IPS-18c (cell line): Measurements from ENCODE around the gene GNPTG.

Source experiments
- H3K4me3 ChIP-seq: 2 replicates; pipeline ENCODE4 v1.7.0; 2013; ENCODE audit warnings: low read depth, mild to moderate bottlenecking, low read length, moderate library complexity; ENCODE audit not compliant: insufficient read depth
- H3K9me3 ChIP-seq: one replicate; pipeline ENCODE4 v1.6.1; 2013; ENCODE audit warnings: mild to moderate bottlenecking, low read length, moderate library complexity; ENCODE audit not compliant: control insufficient read depth, insufficient read depth

GNPTG gene

GRCh38 chr16:1351582-1352362 is at the start of gene GNPTG, which contains the start of gene TSR3:
TSS of gene GNPTG (plus strand) at chr16:1351931. CDS start at chr16:1351966, 35 bp downstream.
TSS of gene TSR3 (minus strand) at chr16:1351878. CDS start at chr16:1351804, 74 bp downstream.
- H3K9me3 ChIP-seq = no peaks in the 10 kb centered on the region
- peak within 1 kb of the TSS; percentile 95 for H3K4me3 ChIP-seq

- H3K9me3 ChIP-seq = no peaks in the 10 kb centered on the region
These were observed 45.9 kb upstream of the GNPTG start for GRCh38 chr16:1305823-1306222.

GRCh38 chr16:1306334-1306733 is 45.4 kb upstream of the GNPTG start:
- Histone ChIP-seq H3K4me3 (no peak overlapping the region), H3K9me3 (no peaks in the 10 kb centered on the region)

More at GRCh38 chr16:1305823-1306222, 45.9 kb upstream of the GNPTG start:
- no peak overlapping the region for H3K4me3 ChIP-seq

DNA sequence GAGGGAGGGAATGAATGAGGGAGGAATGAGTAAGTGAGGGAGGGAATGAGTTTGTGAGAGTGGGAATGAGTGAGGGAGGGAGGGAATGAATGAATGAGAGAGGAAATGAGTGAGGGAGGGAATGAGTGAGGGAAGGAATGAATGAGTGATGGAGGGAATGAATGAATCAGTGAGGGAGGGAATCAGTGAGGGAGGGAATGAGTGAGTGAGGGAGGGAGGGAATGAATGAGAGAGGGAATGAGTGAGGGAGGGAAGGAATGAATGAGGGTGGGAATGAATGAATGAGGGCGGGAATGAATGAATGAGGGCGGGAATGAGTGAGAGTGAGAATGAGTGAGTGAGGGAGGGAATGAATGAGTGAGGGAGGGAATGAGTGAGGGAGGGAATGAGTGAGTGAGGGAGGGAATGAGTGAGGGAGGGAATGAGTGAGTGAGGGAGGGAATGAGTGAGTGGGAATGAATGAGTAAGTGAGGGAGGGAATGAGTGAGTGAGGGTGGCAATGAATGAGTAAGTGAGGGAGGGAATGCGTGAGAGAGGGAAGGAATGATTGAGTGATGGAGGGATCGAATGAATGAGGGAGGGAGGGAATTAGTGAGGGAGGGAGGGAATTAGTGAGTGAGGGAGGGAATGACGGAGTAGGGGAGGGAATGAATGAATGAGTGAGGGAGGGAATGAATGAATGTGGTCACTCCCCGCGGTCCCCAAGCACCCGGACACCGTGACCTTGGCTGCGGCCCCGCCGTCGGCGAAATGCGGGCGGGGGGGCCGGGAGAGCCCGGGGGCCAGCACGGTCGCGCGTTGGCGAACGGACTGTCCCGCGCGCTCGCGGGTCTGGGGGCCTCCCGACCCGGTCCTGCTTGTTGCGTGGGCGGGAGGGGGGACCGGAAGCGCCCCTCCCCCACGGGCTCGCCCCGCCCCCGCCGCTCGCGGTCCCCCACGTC is 43.4 kb upstream of the GNPTG start:
- peak overlapping the region; percentile 57 for H3K4me3 ChIP-seq
- no peaks in the 10 kb centered on the region for H3K9me3 ChIP-seq

DNA sequence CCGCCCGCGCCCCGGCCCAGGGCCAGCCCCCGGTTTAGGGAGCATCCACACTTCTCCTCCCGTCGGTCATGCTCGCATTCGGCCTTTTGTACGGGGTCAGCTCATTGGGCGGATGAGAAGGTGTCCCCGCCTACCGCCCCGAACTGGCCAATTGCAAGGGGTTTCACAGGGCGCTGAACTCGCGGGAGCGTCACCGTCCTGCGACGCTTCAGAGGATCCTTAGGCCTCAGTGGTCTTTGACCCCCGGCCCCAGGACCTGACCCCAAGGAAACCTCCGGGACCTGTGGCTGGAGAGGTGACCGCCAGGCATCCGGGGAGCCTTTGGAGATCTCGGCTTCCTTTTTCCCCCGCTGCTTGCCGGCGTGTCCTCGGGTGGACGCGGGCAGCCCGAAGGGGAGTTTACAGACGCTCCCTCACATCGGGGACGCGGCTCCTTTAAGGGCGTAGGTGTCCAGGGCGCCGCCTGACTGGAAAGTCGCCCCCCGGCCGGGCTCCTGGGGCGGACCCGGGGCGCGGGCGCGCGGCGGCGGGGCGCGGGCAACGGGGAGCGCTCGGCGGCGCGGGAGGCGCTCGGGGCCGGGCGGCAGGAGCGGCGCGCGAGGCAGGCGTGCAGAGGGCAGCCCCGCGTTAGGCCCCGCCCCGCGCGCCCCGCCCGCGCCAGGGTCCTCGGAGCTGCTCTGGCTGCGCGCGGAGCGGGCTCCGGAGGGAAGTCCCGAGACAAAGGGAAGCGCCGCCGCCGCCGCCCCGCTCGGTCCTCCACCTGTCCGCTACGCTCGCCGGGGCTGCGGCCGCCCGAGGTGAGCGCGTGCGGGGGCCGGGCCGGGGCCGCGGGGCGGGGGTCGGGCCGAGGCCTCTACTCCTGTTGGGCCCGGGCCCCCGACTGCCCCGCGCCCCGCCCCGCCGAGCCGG is 42.5 kb upstream of the GNPTG start, which contains the start of gene UBE2I:
UBE2I (plus strand) TSS at position 660 of the 909 bp plus-strand sequence. CDS start 4,395 bp downstream, outside the sequence.
- Histone ChIP-seq H3K9me3 (no peaks in the 10 kb centered on the region), H3K4me3 (peak within 1 kb of the TSS; percentile 80)

GRCh38 chr16:1309888-1310831 is 41.6 kb upstream of the GNPTG start:
- H3K4me3 ChIP-seq = peak overlapping the region; percentile 80
- no peaks in the 10 kb centered on the region for H3K9me3 ChIP-seq

DNA sequence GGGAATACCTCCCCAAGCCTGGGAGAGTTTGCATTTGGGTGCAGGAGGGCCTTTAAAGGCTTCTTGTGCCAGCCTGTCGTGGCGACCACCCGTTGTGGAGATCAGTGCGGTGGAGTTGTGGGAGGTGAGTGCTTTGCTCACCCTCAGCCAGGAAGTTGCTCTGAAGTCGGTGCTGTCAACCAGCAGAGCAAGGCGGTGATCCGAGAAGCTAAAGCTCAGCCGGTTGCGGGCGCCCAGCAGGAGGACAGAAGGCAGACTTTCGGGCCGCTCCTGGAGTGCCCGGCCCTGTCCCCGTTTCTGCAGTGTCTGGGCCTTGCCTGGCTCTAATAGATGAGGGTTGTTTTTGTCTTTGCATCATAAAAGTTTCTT is 40.9 kb upstream of the GNPTG start:
- Histone ChIP-seq H3K9me3 (no peaks in the 10 kb centered on the region), H3K4me3 (peak overlapping the region; percentile 80)

GRCh38 chr16:1311212-1311737 is 40.5 kb upstream of the GNPTG start:
- H3K4me3 ChIP-seq = peak overlapping the region; percentile 80
- no peaks in the 10 kb centered on the region for H3K9me3 ChIP-seq

DNA sequence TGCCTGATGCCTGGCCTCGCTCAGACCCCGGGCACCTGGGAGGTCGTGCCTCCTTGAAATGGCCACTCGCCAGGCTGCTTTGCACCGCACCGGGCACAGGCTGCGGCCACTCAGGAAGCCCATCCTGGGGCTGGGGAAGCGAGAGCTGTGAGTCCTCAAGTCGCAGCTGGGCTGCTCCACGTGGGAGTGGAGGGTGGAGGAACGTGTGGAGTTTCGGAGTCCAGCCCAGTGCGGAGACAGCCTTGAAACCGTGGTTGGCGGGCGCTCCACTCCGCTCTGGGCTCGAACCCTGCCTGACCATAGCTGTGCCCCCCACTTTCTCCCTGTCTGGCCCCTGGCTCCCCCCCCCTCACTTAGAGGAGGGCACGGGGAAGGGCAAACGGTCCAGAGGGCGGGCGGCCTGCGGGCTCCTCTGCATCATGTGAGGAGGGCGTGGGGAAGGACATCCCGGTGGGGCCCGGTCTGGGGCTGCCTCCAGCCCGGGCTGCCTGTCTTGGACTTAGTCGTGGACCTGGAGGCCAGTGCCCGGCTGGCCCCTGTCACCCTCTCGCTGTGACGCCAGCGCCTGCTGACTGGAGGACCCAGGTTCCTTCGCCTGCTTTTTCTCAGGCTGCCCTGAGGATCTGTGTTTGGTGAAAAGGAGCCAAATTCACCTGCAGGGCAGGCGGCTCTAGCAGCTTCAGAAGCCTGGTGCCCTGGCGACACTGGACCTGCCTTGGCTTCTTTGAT is 39.8 kb upstream of the GNPTG start:
- Histone ChIP-seq H3K4me3 (peak overlapping the region; percentile 80), H3K9me3 (no peaks in the 10 kb centered on the region)

GRCh38 chr16:1312467-1312816 is 39.3 kb upstream of the GNPTG start:
- Histone ChIP-seq H3K9me3 (no peaks in the 10 kb centered on the region), H3K4me3 (no peak overlapping the region)

GRCh38 chr16:1312903-1313302 is 38.8 kb upstream of the GNPTG start:
- Histone ChIP-seq H3K4me3 (no peak overlapping the region), H3K9me3 (no peaks in the 10 kb centered on the region)

DNA sequence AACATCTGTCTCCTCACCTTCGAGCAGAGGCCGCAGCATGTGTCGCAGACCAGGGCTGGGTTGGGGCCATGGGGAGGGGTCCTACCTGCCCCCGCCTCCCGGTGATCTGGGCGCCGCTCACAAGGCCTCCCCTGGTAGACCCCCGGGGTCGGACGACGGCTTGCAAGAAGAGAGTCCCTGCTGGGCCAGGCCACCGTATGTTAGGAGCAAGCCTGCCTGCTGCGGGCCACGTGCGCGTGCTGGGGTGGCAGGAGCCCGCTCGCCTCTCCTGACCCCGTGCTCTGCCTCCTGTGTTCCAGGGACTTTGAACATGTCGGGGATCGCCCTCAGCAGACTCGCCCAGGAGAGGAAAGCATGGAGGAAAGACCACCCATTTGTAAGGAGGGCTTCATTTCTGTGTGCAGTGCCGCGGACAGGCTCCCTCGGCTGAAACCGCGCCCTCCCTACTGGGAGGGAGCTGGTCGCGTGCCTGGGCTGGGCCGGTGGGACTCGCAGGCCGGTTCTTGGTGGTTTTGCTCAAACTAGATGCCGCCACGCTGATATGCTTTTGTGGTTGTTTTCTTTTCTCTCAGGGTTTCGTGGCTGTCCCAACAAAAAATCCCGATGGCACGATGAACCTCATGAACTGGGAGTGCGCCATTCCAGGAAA is 37.9 kb upstream of the GNPTG start:
- Histone ChIP-seq H3K4me3 (no peak overlapping the region), H3K9me3 (no peaks in the 10 kb centered on the region)

DNA sequence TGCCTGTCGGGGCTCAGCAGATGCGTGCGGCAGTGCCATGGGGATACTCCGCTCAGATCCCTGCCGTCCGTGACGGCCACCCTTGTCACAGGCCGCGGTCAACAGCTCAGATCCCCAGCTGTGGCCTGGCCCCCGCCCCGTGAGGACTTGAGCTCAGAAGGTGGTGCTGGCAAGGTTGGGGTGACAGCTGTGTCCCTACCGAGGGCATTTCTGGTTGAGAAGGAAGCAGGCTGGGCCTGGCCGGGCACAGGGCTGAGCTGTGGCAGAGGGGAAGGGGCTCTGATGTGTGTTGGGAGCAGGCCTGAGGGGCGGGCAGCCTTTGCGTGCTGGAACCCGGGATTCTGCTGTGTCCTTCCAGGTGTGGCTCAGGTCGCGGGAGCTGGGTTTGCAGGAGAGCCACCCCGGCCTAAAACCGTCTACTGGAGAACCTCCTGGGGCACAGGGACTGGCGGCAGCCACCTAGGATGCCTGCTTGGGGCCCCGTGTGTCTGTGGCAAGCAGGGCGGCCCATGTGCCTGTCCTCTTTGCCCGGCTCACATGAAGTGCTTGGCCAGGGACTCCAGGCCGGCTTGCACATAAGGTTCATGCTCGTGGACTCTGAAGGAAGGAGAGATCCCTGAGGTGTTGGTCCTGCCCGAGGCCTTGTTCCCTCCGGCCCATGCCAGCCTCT is 37.2 kb upstream of the GNPTG start:
- no peaks in the 10 kb centered on the region for H3K9me3 ChIP-seq
- H3K4me3 ChIP-seq = no peak overlapping the region
